Testis (tissue), 5 donors: ENCODE results near the gene HSCB. TPM values are rescaled to one million over a fixed set of nuclear protein-coding genes. Genes with fewer than 3 reads are reported as not detected.
"Not testable (repeated sequence)": the region's sequence is repeated elsewhere in the genome, so short reads cannot be mapped to it uniquely, and the experiment has no call there.

ENCODE experiments used
- DNase-seq: peaks from one replicate; pipeline ENCODE4 v3.0.0-alpha.2; 2019
- H3K27ac ChIP-seq, 2 donors: fragments of 200-600 bp; sonication (generic); one replicate each; pipeline ENCODE4 v1.5.1; 2019
- H3K27me3 ChIP-seq: fragments of 200-600 bp; sonication (generic); one replicate; pipeline ENCODE4 v1.5.1; 2019
- H3K36me3 ChIP-seq: fragments of 200-600 bp; sonication (generic); one replicate; pipeline ENCODE4 v1.5.1; 2017; ENCODE audit warnings: low read depth; ENCODE audit errors: missing control alignments
- H3K4me1 ChIP-seq: fragments of 200-600 bp; sonication (generic); one replicate; pipeline ENCODE4 v1.5.1; 2019
- H3K4me3 ChIP-seq, 2 donors: fragments of 200-600 bp; sonication (generic); one replicate each; pipeline ENCODE4 v1.5.1; 2017 to 2019
- H3K9me3 ChIP-seq: fragments of 200-600 bp; sonication (generic); one replicate; pipeline ENCODE4 v1.5.1; 2017
- CTCF ChIP-seq, 3 experiments: fragments of 450-650 bp in 2 of 3; fragments of 200-600 bp in 1 of 3; sonication (generic) in 1 of 3; IDR thresholded peaks; one replicate each; pipeline ENCODE4 v1.5.1; 2016 to 2019; ENCODE audit warnings: antibody characterized with exemption in 3 of 3, mild to moderate bottlenecking in 2 of 3, moderate library complexity in 1 of 3
- POLR2A ChIP-seq: fragments of 450-650 bp; IDR thresholded peaks from one replicate; pipeline ENCODE4 v1.6.1; 2017; ENCODE audit warnings: antibody characterized with exemption, mild to moderate bottlenecking, moderate library complexity
- WGBS, 2 donors: methylation state at CpG; one replicate each; pipeline ENCODE4 v1.1.5; 2018; 5-methylcytosine and 5-hydroxymethylcytosine counted together
- intact Hi-C: fragments of 100-400 bp; cut with DNase I; formaldehyde crosslinking; loops from one replicate; pipeline ENCODE4 v1.15.1; 2023; ENCODE audit warnings: low total_unique reads
- long read RNA-seq, 2 donors: transcript quantifications; one replicate each; lab custom pipeline, GENCODE V29; 2026
- polyA plus RNA-seq: library from polyadenylated mRNA; stranded (reverse); fragments of 350-450 nt; fragmentation: Illumina TruSeq; extraction: RNeasy Lipid Tissue Mini Kit (QIAGEN cat#74804); gene quantifications from one replicate; pipeline ENCODE4 v1.2.3, GENCODE V29; 2014; ENCODE audit warnings: low read depth, low replicate concordance; ENCODE audit not compliant: insufficient read depth
- total RNA-seq, 2 donors: library from RNA; depleted of rRNA; stranded (reverse); fragments of >200 nt; gene quantifications; one replicate each; pipeline ENCODE4 v1.2.3, GENCODE V29; 2016

The HSCB gene
- total RNA-seq (10 to 100 TPM; 16.4 to 19.5 TPM), polyA plus RNA-seq (10.2 TPM)
- long read RNA-seq, donor 1, transcript HSCB-201 (6 exons, 1,114 nt), result major isoform, 11 of 14 reads
- long read RNA-seq, donor 1, partial matches to known transcripts, result 0 of 14 reads
- long read RNA-seq, donor 1, other reads (novel, unspliced or antisense), result 0 of 14 reads
- long read RNA-seq, donor 2, partial matches to known transcripts, result 0 of 3 reads
- long read RNA-seq, donor 2, other reads (novel, unspliced or antisense), result 0 of 3 reads

GRCh38 chr22:28741785-28742561 lies at the start of gene HSCB, which contains the start of gene CHEK2:
TSS of gene HSCB (plus strand) at chr22:28742039. CDS start at chr22:28742096, 57 bp downstream.
TSS of gene CHEK2 (minus strand) at chr22:28741820. CDS start at chr22:28734721, 7,099 bp downstream.
- 1 to 2% methylated on average over 23 to 54 of the region's 54 CpGs for WGBS, 2 donors
- Histone ChIP-seq H3K27me3 (no peaks in the 10 kb centered on the region), H3K9me3 (no peaks in the 10 kb centered on the region), H3K4me1 (peaks cover 5% of the 10 kb centered on the region), H3K36me3 (no peaks in the 10 kb centered on the region), H3K27ac (peak within 1 kb of the TSS; percentile 98 to 99), H3K4me3 (peak within 1 kb of the TSS; percentile 91 to 100)
- TF ChIP-seq CTCF (IDR thresholded peaks at IDR 0.05) (peak in 1 of 3 experiments; percentile 24), POLR2A (no peak)
- intact Hi-C loops, result no loop called here
- DNase-seq, result peak; percentile 100

GRCh38 chr22:28693041-28693760 lies 48.6 kb upstream of the HSCB start:
- 95 to 97% methylated on average over 6 of the region's 6 CpGs for WGBS, 2 donors
- intact Hi-C loops, result not testable (repeated sequence)

GRCh38 chr22:28702891-28703290 lies 38.9 kb upstream of the HSCB start:
- intact Hi-C loops, result no loop called here
- no peaks in the 10 kb centered on the region for H3K9me3 ChIP-seq
- H3K27me3 ChIP-seq, result no peaks in the 10 kb centered on the region
- DNase-seq, result no peak
- no peaks in the 10 kb centered on the region for H3K4me1 ChIP-seq
- no peaks in the 10 kb centered on the region for H3K36me3 ChIP-seq
- no peak overlapping the region for H3K4me3 ChIP-seq
- WGBS, 2 donors, result 96 to 98% methylated on average over 2 of the region's 2 CpGs
- no peak for TF ChIP-seq CTCF (IDR thresholded peaks at IDR 0.05)
- TF ChIP-seq POLR2A, result no peak
- no peak overlapping the region for H3K27ac ChIP-seq

More at GRCh38 chr22:28693041-28693760, 48.6 kb upstream of the HSCB start:
- not testable (repeated sequence) for H3K27me3 ChIP-seq, H3K36me3 ChIP-seq, DNase-seq, H3K27ac ChIP-seq, H3K4me1 ChIP-seq, H3K4me3 ChIP-seq, H3K9me3 ChIP-seq

- DNase-seq, result no peak
- Histone ChIP-seq H3K36me3 (no peaks in the 10 kb centered on the region), H3K27me3 (no peaks in the 10 kb centered on the region), H3K9me3 (no peaks in the 10 kb centered on the region), H3K27ac (no peak overlapping the region), H3K4me3 (no peak overlapping the region), H3K4me1 (no peaks in the 10 kb centered on the region)
- TF ChIP-seq CTCF (IDR thresholded peaks at IDR 0.05) (no peak), POLR2A (no peak)
- intact Hi-C loops, result no loop called here
These were observed 38.4 kb upstream of the HSCB start for GRCh38 chr22:28703436-28703835.

GRCh38 chr22:28706845-28707244 lies 35.0 kb upstream of the HSCB start:
- H3K27ac ChIP-seq, result no peak overlapping the region
- WGBS, 2 donors, result 92 to 94% methylated on average over 6 of the region's 6 CpGs
- TF ChIP-seq POLR2A, result no peak
- no peak for TF ChIP-seq CTCF (IDR thresholded peaks at IDR 0.05)

More at GRCh38 chr22:28706845-28707244, 35.0 kb upstream of the HSCB start:
- intact Hi-C loops, result no loop called here
- DNase-seq, result no peak
- Histone ChIP-seq H3K4me3 (no peak overlapping the region), H3K4me1 (no peaks in the 10 kb centered on the region), H3K36me3 (no peaks in the 10 kb centered on the region), H3K27me3 (no peaks in the 10 kb centered on the region), H3K9me3 (no peaks in the 10 kb centered on the region)
